ENCODE measurements around the gene PCGF2. TPM values are rescaled to one million over a fixed set of nuclear protein-coding genes. Genes with fewer than 3 reads are reported as not detected.

PCGF2 gene
- total RNA-seq, 2 donors from 2014 or later = 14.1 to 28.4 TPM

DNA sequence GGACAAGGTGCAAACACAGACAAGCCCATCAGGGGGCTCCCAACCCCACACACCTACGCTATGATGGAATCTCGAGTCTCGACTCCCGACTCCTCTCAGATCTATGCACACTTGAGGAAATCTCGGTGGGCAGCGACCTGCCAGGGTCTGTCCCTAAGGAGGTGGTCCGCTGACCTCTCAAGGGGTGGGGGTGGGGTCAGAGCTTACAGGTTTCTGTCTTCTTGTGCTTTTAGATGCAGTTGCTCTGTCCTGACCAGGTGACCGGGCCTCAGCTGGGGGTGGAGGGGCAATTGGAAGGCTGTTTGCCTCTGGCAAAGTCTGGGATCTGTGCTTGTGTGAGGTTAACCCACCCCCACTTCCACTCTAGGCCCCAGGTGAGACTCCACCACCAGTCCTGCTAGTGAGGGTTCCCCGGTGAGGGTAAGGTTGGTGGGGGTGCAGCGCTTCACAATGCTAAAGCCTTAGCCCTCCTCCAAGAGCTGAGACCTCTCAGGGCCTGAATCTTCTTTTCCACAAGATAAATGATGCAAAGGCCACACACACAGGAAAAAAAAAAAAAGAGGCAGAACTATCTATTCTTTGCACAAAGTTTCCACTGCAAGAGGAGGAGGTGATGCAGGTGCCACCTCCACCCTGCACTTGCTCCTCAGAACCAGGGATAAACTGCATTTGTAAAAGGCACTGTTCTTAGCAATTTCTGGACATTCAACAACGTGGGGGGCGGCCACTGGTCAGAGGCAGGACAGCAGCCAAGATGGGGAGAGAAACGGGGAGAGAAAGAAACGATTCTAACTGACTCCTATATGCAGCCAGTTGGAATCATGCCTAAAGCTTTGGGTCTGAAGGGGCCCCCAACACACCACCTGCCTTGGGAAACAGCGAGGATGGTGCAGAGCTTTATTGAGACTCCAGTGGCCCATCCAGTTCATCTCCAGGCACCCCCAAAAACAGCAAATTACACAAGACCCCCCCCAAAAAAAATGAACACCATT is 13.9 kb downstream of the PCGF2 start:
- TF ChIP-seq, protein P1, sequence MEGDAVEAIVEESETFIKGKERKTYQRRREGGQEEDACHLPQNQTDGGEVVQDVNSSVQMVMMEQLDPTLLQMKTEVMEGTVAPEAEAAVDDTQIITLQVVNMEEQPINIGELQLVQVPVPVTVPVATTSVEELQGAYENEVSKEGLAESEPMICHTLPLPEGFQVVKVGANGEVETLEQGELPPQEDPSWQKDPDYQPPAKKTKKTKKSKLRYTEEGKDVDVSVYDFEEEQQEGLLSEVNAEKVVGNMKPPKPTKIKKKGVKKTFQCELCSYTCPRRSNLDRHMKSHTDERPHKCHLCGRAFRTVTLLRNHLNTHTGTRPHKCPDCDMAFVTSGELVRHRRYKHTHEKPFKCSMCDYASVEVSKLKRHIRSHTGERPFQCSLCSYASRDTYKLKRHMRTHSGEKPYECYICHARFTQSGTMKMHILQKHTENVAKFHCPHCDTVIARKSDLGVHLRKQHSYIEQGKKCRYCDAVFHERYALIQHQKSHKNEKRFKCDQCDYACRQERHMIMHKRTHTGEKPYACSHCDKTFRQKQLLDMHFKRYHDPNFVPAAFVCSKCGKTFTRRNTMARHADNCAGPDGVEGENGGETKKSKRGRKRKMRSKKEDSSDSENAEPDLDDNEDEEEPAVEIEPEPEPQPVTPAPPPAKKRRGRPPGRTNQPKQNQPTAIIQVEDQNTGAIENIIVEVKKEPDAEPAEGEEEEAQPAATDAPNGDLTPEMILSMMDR (IDR thresholded peaks at IDR 0.05) = no peak
- no peak for ATAC-seq (ENCODE audit: insufficient number of reproducible peaks, low FRiP score, low read depth)
- DNase-seq (ENCODE audit: low spot score) = no peak
- H3K36me3 ChIP-seq = peaks cover 29% of the 10 kb centered on the region
- peak overlapping the region in 1 of 2 donors; percentile 22 for H3K27ac ChIP-seq
- H3K27me3 ChIP-seq (replicated peaks; ENCODE audit: insufficient read depth) = no peaks in the 10 kb centered on the region
- H3K4me3 ChIP-seq = no peak overlapping the region
- peaks cover 15 to 40% of the 10 kb centered on the region in 2 donors for H3K4me1 ChIP-seq (ENCODE audit: control insufficient read depth in 1 of 2, low read depth in 2 of 2)
- no peaks in the 10 kb centered on the region for H3K9me3 ChIP-seq

DNA sequence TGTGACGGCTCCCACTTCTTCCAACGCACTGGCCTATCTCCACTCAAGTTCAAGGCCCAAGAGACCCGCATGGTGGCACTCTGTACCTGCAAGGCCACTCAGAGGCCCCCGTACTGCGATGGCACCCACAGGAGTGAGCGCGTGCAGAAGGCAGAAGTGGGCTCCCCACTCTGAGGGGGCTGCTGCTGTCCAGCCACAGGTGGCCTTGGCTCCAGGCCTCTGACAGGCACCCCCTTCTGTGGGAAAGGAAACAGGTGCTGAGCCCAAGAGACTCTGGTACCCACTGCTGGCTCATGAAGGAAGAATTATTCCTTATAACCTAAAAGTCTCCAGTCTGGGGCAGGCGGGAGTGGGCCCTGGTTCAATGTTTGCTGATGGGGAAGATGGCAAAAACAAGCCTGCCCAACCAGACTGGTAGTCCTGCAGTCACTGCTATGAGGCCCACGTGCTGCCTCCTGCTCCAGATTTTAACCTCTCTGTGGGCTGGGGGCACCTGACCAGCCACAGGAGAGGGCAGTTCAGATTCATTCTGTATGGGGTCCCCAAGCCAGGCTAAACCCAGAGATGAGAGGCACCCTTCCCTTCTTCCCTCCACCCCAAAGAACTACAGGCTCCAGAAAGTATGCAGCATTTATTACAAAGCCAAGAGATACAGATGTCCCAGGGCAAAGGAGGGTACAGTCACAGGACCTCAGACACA is 14.7 kb downstream of the PCGF2 start:
- no peak for DNase-seq (ENCODE audit: low spot score)
- no peak for ATAC-seq (ENCODE audit: insufficient number of reproducible peaks, low FRiP score, low read depth)
- no peak overlapping the region for H3K4me3 ChIP-seq
- H3K9me3 ChIP-seq = no peaks in the 10 kb centered on the region
- H3K36me3 ChIP-seq = peaks cover 21% of the 10 kb centered on the region
- TF ChIP-seq, protein P1 (IDR thresholded peaks at IDR 0.05) = no peak
- no peaks in the 10 kb centered on the region for H3K27me3 ChIP-seq (replicated peaks; ENCODE audit: insufficient read depth)
- peaks cover 15 to 42% of the 10 kb centered on the region in 2 donors for H3K4me1 ChIP-seq (ENCODE audit: control insufficient read depth in 1 of 2, low read depth in 2 of 2)
- peak overlapping the region in 1 of 2 donors; percentile 28 for H3K27ac ChIP-seq

DNA sequence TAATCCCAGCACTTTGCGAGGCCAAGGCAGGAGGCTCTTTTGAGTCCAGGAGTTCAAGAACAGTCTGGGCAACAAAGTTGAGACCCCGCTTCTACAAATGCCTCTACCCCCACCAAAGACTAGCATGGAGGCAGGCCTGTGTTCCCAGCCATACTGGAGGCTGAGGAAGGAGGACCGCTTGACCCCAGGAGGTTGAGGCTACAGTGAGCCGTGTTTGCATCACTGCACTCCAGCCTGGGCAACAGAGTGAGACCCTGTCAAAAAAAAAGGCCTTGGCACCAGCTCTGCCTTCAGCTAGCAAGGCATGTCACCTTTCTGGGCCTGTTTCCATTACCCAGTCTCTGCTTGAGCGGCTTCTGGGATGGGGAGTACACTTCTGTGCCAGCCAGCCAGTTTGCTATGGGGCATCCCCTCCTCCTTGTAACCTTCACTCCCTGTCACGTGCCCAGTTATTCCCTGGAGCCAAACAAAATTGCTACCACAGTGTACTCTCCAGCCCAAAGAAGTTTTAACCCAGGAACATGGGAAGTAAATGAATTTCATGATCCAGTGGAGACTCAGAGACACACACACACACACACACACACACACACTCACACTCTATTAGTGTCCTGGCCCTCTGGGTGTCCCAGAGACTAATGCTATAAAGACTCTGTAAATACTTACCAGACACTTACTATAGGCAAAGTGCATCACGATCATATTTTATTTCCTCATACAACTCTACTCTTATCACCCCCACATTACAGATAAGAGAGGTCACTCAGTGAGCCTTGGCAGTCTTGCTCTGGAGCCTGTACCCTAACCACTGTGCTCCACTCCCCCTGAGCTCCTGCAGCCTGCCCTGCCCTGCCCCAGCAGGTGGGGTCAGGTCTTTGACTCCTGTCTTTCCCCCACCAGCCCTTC is 15.5 kb downstream of the PCGF2 start:
- H3K4me1 ChIP-seq (ENCODE audit: control insufficient read depth in 1 of 2, low read depth in 2 of 2) = peaks cover 15 to 42% of the 10 kb centered on the region in 2 donors
- ATAC-seq (ENCODE audit: insufficient number of reproducible peaks, low FRiP score, low read depth) (no peak), DNase-seq (ENCODE audit: low spot score) (no peak)
- H3K27ac ChIP-seq = peak overlapping the region; percentile 87 to 89
- H3K27me3 ChIP-seq (replicated peaks; ENCODE audit: insufficient read depth) = no peaks in the 10 kb centered on the region
- H3K9me3 ChIP-seq = no peaks in the 10 kb centered on the region
- peaks cover 16% of the 10 kb centered on the region for H3K36me3 ChIP-seq
- TF ChIP-seq, protein P1 (IDR thresholded peaks at IDR 0.05) = no peak
- H3K4me3 ChIP-seq = no peak overlapping the region

DNA sequence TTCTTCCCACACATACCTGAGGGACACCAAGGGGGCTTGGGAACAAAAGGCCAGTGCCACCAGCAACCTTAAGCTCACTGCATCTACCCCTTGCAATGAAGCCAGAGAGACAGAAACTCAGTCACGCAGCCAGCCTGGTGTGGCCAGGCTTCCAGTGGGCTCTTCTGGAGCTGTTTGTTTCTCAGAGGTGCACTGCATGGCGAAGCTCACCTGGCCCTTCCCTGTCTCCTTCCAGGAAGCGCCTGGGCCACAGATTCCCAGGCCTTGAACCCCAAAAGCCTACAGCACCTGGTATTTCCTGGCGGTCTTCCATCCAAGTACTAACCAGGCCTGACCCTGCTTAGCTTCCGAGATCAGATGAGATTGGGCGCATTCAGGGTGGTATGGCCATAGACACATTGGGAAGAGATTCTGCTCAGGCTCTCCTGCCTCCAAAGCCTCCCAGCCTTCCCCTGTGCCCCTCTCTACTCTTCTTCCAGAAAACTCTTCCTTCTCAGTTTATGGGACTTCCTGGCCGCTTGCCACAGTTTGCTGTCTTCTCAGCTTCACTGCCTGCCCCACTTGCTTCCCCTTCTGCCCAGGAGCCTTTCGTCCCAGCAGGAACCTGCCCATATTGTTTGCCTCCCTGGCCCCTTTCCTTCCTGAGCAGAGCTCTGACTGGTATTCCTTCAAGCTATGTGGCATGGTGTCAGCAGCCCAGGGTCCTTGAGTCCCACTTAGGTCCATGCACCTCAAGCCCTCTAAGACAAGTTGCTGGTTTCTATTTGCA is 16.4 kb downstream of the PCGF2 start:
- Histone ChIP-seq H3K4me3 (peak overlapping the region; percentile 89), H3K27me3 (replicated peaks; ENCODE audit: insufficient read depth) (no peaks in the 10 kb centered on the region), H3K27ac (peak overlapping the region; percentile 87 to 89), H3K9me3 (no peaks in the 10 kb centered on the region), H3K36me3 (peaks cover 8% of the 10 kb centered on the region), H3K4me1 (ENCODE audit: control insufficient read depth in 1 of 2, low read depth in 2 of 2) (peaks cover 15 to 42% of the 10 kb centered on the region in 2 donors)
- ATAC-seq (ENCODE audit: insufficient number of reproducible peaks, low FRiP score, low read depth) (no peak), DNase-seq (ENCODE audit: low spot score) (no peak)
- TF ChIP-seq, protein P1 (IDR thresholded peaks at IDR 0.05) = no peak

Measured in thoracic aorta (tissue), 2 donors.